Natural killer cell treated with Interleukin-12 subunit alpha and Interleukin-12 subunit beta and Interleukin-15 and Interleukin-18, amount 100 ng/mL, for 72 hours (primary cell): ENCODE measurements around the gene JUN. TPM values are rescaled to one million over a fixed set of nuclear protein-coding genes. Genes with fewer than 3 reads are reported as not detected.

Experiments
- ATAC-seq, 2 donors: fragments of 150-1000 bp; cut with Tn5 transposase in 1 of 2; sonication (Bioruptor Pico), chemical (Tn5 transposase) in 1 of 2; 2 replicates each; pipeline ENCODE4 v1.10.0; 2021
- DNase-seq: peaks from one replicate; pipeline ENCODE4 v3.0.0; 2022; ENCODE audit warnings: low spot score
- H3K27ac Mint-ChIP-seq, 2 donors: 1 replicate in 1 of 2; 2 replicates in 1 of 2; pipeline ENCODE4 v1.8.0; 2022; ENCODE audit warnings: mixed read lengths in 2 of 2, mild to moderate bottlenecking in 1 of 2, moderate library complexity in 1 of 2
- H3K27me3 Mint-ChIP-seq, 2 donors: 1 replicate in 1 of 2; 2 replicates in 1 of 2; pipeline ENCODE4 v1.8.0; 2022; ENCODE audit warnings: mixed read lengths in 2 of 2
- H3K36me3 Mint-ChIP-seq: one replicate; pipeline ENCODE4 v1.8.0; 2022; ENCODE audit warnings: mixed read lengths
- H3K4me1 Mint-ChIP-seq, 2 donors: 1 replicate in 1 of 2; 2 replicates in 1 of 2; pipeline ENCODE4 v1.8.0; 2022; ENCODE audit warnings: low read depth in 2 of 2, mixed read lengths in 2 of 2, mild to moderate bottlenecking in 1 of 2
- H3K4me3 Mint-ChIP-seq: one replicate; pipeline ENCODE4 v1.8.0; 2022; ENCODE audit warnings: mixed read lengths
- H3K9me3 Mint-ChIP-seq: 2 replicates; pipeline ENCODE4 v1.8.0; 2022; ENCODE audit warnings: mixed read lengths
- total RNA-seq, 2 donors: library from RNA; stranded (reverse); gene quantifications; one replicate each; pipeline ENCODE4 v1.2.3, GENCODE V29; 2022

JUN gene
- total RNA-seq, 2 donors from 2014 or later: 62.2 to 90.1 TPM

GRCh38 chr1:58753431-58753866, 30.4 kb downstream of the JUN start:
- Mint-ChIP-seq H3K4me1 (peaks cover 80% of the 10 kb centered on the region in 2 donors), H3K27ac (peak overlapping the region; percentile 85 to 92), H3K36me3 (no peaks in the 10 kb centered on the region), H3K9me3 (no peaks in the 10 kb centered on the region), H3K27me3 (no peaks in the 10 kb centered on the region), H3K4me3 (no peak overlapping the region)
- no peak for DNase-seq
- ATAC-seq: no peak

- Mint-ChIP-seq H3K27me3 (peaks cover 0 to 8% of the 10 kb centered on the region in 2 donors), H3K4me1 (peaks cover 58 to 64% of the 10 kb centered on the region in 2 donors), H3K36me3 (no peaks in the 10 kb centered on the region), H3K27ac (peak overlapping the region; percentile 18 to 51), H3K9me3 (no peaks in the 10 kb centered on the region), H3K4me3 (peak overlapping the region; percentile 37)
- no peak for DNase-seq
- no peak for ATAC-seq
Observed at GRCh38 chr1:58749646-58750045, 34.2 kb downstream of the JUN start.

GRCh38 chr1:58748666-58749065, 35.2 kb downstream of the JUN start:
- H3K27me3 Mint-ChIP-seq: peaks cover 0 to 11% of the 10 kb centered on the region in 2 donors
- no peaks in the 10 kb centered on the region for H3K9me3 Mint-ChIP-seq
- DNase-seq (no peak), ATAC-seq (no peak)
- H3K4me1 Mint-ChIP-seq: peaks cover 49 to 57% of the 10 kb centered on the region in 2 donors
- H3K27ac Mint-ChIP-seq: peak overlapping the region in 1 of 2 donors; percentile 51
- no peak overlapping the region for H3K4me3 Mint-ChIP-seq
- no peaks in the 10 kb centered on the region for H3K36me3 Mint-ChIP-seq

GRCh38 chr1:58746757-58747156, 37.1 kb downstream of the JUN start:
- no peaks in the 10 kb centered on the region for H3K36me3 Mint-ChIP-seq
- no peak for ATAC-seq
- peak overlapping the region in 1 of 2 donors; percentile 70 for H3K27ac Mint-ChIP-seq
- peaks cover 35 to 41% of the 10 kb centered on the region in 2 donors for H3K4me1 Mint-ChIP-seq
- no peak for DNase-seq
- H3K9me3 Mint-ChIP-seq: no peaks in the 10 kb centered on the region
- peaks cover 0 to 11% of the 10 kb centered on the region in 2 donors for H3K27me3 Mint-ChIP-seq
- no peak overlapping the region for H3K4me3 Mint-ChIP-seq

- Mint-ChIP-seq H3K27ac (peak overlapping the region in 1 of 2 donors; percentile 43), H3K4me3 (no peak overlapping the region)
Observed at GRCh38 chr1:58746182-58746581, 37.7 kb downstream of the JUN start.

GRCh38 chr1:58745666-58746065, 38.2 kb downstream of the JUN start:
- Mint-ChIP-seq H3K27ac (peak overlapping the region in 1 of 2 donors; percentile 43), H3K4me1 (peaks cover 29 to 35% of the 10 kb centered on the region in 2 donors), H3K9me3 (no peaks in the 10 kb centered on the region), H3K27me3 (peaks cover 0 to 11% of the 10 kb centered on the region in 2 donors), H3K36me3 (no peaks in the 10 kb centered on the region), H3K4me3 (no peak overlapping the region)
- DNase-seq: no peak
- no peak for ATAC-seq

More at GRCh38 chr1:58746182-58746581, 37.7 kb downstream of the JUN start:
- Mint-ChIP-seq H3K4me1 (peaks cover 34 to 41% of the 10 kb centered on the region in 2 donors), H3K9me3 (no peaks in the 10 kb centered on the region), H3K27me3 (peaks cover 0 to 11% of the 10 kb centered on the region in 2 donors), H3K36me3 (no peaks in the 10 kb centered on the region)
- ATAC-seq (no peak), DNase-seq (no peak)

GRCh38 chr1:58745117-58745516, 38.7 kb downstream of the JUN start:
- Mint-ChIP-seq H3K27ac (no peak overlapping the region), H3K36me3 (no peaks in the 10 kb centered on the region), H3K27me3 (peaks cover 0 to 11% of the 10 kb centered on the region in 2 donors), H3K9me3 (no peaks in the 10 kb centered on the region), H3K4me3 (no peak overlapping the region), H3K4me1 (peaks cover 23 to 30% of the 10 kb centered on the region in 2 donors)
- DNase-seq: no peak
- ATAC-seq: no peak

GRCh38 chr1:58741678-58742553, 41.9 kb downstream of the JUN start:
- H3K4me1 Mint-ChIP-seq: peaks cover 14 to 19% of the 10 kb centered on the region in 2 donors
- H3K4me3 Mint-ChIP-seq: no peak overlapping the region
- H3K36me3 Mint-ChIP-seq: no peaks in the 10 kb centered on the region
- H3K27me3 Mint-ChIP-seq: peaks cover 0 to 11% of the 10 kb centered on the region in 2 donors
- DNase-seq: no peak
- H3K27ac Mint-ChIP-seq: peak overlapping the region; percentile 3 to 13
- no peaks in the 10 kb centered on the region for H3K9me3 Mint-ChIP-seq
- ATAC-seq: no peak

- Mint-ChIP-seq H3K27me3 (peaks cover 0 to 3% of the 10 kb centered on the region in 2 donors), H3K36me3 (no peaks in the 10 kb centered on the region), H3K4me1 (peaks cover 8 to 12% of the 10 kb centered on the region in 2 donors), H3K4me3 (no peak overlapping the region), H3K27ac (no peak overlapping the region), H3K9me3 (no peaks in the 10 kb centered on the region)
- no peak for DNase-seq
- ATAC-seq: no peak
Observed at GRCh38 chr1:58739856-58740466, 43.9 kb downstream of the JUN start.

GRCh38 chr1:58738876-58739275, 45.0 kb downstream of the JUN start:
- no peak overlapping the region for H3K4me3 Mint-ChIP-seq
- H3K27ac Mint-ChIP-seq: no peak overlapping the region
- peaks cover 0 to 1% of the 10 kb centered on the region in 2 donors for H3K27me3 Mint-ChIP-seq
- H3K36me3 Mint-ChIP-seq: no peaks in the 10 kb centered on the region
- H3K9me3 Mint-ChIP-seq: no peaks in the 10 kb centered on the region
- no peak for ATAC-seq
- H3K4me1 Mint-ChIP-seq: peaks cover 6 to 12% of the 10 kb centered on the region in 2 donors
- DNase-seq: no peak

- Mint-ChIP-seq H3K9me3 (no peaks in the 10 kb centered on the region), H3K4me1 (peaks cover 5 to 12% of the 10 kb centered on the region in 2 donors), H3K4me3 (no peak overlapping the region), H3K27me3 (no peaks in the 10 kb centered on the region), H3K27ac (no peak overlapping the region), H3K36me3 (no peaks in the 10 kb centered on the region)
- ATAC-seq (no peak), DNase-seq (no peak)
Observed at GRCh38 chr1:58735586-58735985, 48.3 kb downstream of the JUN start.

GRCh38 chr1:58734630-58735029, 49.2 kb downstream of the JUN start:
- Mint-ChIP-seq H3K9me3 (no peaks in the 10 kb centered on the region), H3K4me1 (peaks cover 5 to 12% of the 10 kb centered on the region in 2 donors), H3K36me3 (no peaks in the 10 kb centered on the region), H3K27me3 (no peaks in the 10 kb centered on the region), H3K27ac (no peak overlapping the region), H3K4me3 (no peak overlapping the region)
- no peak for ATAC-seq
- DNase-seq: no peak

- DNase-seq (no peak), ATAC-seq (no peak)
- no peaks in the 10 kb centered on the region for H3K9me3 Mint-ChIP-seq
- H3K4me1 Mint-ChIP-seq: peaks cover 4 to 14% of the 10 kb centered on the region in 2 donors
- H3K27me3 Mint-ChIP-seq: no peaks in the 10 kb centered on the region
- no peak overlapping the region for H3K27ac Mint-ChIP-seq
- no peak overlapping the region for H3K4me3 Mint-ChIP-seq
- no peaks in the 10 kb centered on the region for H3K36me3 Mint-ChIP-seq
Observed at GRCh38 chr1:58732087-58732775, 51.6 kb downstream of the JUN start.
